Activated CD4-positive, alpha-beta T cell treated with anti-CD3 and anti-CD28 coated beads for 36 hours (primary cell): ENCODE data around the gene VAT1. TPM values are rescaled to one million over a fixed set of nuclear protein-coding genes. Genes with fewer than 3 reads are reported as not detected.

Source experiments
- ATAC-seq: fragments of 200-7000 bp; cut with Tn5 transposase; one replicate; pipeline ENCODE4 v1.10.0; 2021; ENCODE audit warnings: mild to moderate bottlenecking, moderate library complexity
- CTCF ChIA-PET: fragments of 350-600 bp; sonication (Branson Sonifier 250); formaldehyde crosslinking; loops from one replicate; lab custom pipeline; 2021; ENCODE audit warnings: antibody characterized with exemption; lab: Charles Lee
- POLR2A ChIA-PET: fragments of 350-600 bp; sonication (Branson Sonifier 250); formaldehyde crosslinking; loops from one replicate; lab custom pipeline; 2021; ENCODE audit warnings: antibody characterized with exemption, inconsistent platforms; lab: Charles Lee
- DNase-seq: peaks from one replicate; pipeline ENCODE4 v3.0.0-alpha.2; 2020
- H3K27ac Mint-ChIP-seq: one replicate; pipeline ENCODE4 v1.8.0; 2021; ENCODE audit warnings: mixed read lengths
- H3K27me3 Mint-ChIP-seq: one replicate; pipeline ENCODE4 v1.8.0; 2021; ENCODE audit warnings: mixed read lengths
- H3K36me3 Mint-ChIP-seq: one replicate; pipeline ENCODE4 v1.8.0; 2021; ENCODE audit warnings: low read depth, mixed read lengths
- H3K4me1 Mint-ChIP-seq: one replicate; pipeline ENCODE4 v1.8.0; 2021; ENCODE audit warnings: mixed read lengths
- H3K4me3 Mint-ChIP-seq: one replicate; pipeline ENCODE4 v1.8.0; 2021; ENCODE audit warnings: mild to moderate bottlenecking, moderate library complexity, mixed read lengths
- H3K9me3 Mint-ChIP-seq: one replicate; pipeline ENCODE4 v1.8.0; 2021; ENCODE audit warnings: low read depth, mixed read lengths
- intact Hi-C, 2 experiments: fragments of 100-400 bp; cut with DNase I in 1 of 2; cut with micrococcal nuclease in 1 of 2; formaldehyde crosslinking; loops; one replicate each; pipeline versions ENCODE4 v1.14.2 to v1.15.1; 2022 to 2024; cut with DNase I, micrococcal nuclease
- total RNA-seq, 2 experiments: library from RNA; stranded (reverse); gene quantifications; one replicate each; pipeline ENCODE4 v1.2.3, GENCODE V29; 2021

Gene VAT1
- total RNA-seq, 2 experiments from 2014 or later, result 26.1 to 35.0 TPM

DNA sequence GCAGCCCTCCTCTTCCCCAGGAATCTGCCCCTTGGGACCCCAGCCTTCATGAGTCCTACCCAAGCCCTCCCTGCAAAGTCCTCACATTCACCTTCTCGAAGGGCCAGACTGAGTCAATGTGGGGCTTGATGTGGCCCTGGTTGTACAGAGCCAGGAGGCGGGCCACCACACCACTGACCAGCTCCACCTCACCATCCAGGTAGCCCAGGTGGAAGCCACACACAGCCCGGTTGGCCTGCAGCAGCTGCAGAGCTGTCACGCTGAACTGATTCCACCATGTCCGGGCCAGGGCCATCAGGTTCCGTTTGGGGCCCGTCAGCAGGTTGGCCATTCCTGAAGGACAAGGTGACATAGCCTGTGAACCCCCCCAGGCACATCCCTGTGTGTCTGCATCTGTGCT lies 6.0 kb downstream of the VAT1 start:
- peaks cover 18% of the 10 kb centered on the region for H3K36me3 Mint-ChIP-seq
- H3K27ac Mint-ChIP-seq, result no peak overlapping the region
- no peak overlapping the region for H3K4me3 Mint-ChIP-seq
- H3K9me3 Mint-ChIP-seq, result no peaks in the 10 kb centered on the region
- H3K4me1 Mint-ChIP-seq, result peaks cover 24% of the 10 kb centered on the region
- DNase-seq (no peak), ATAC-seq (no peak)
- intact Hi-C loops, result no loop called here
- no peaks in the 10 kb centered on the region for H3K27me3 Mint-ChIP-seq
- CTCF ChIA-PET, result no interaction called here
- POLR2A ChIA-PET, result no interaction called here

- Mint-ChIP-seq H3K9me3 (no peaks in the 10 kb centered on the region), H3K4me1 (peaks cover 22% of the 10 kb centered on the region), H3K36me3 (peaks cover 20% of the 10 kb centered on the region), H3K4me3 (no peak overlapping the region), H3K27me3 (no peaks in the 10 kb centered on the region), H3K27ac (no peak overlapping the region)
- ATAC-seq (no peak), DNase-seq (no peak)
- intact Hi-C loops, result no loop called here
- ChIA-PET CTCF (no interaction called here), POLR2A (no interaction called here)
Observed at GRCh38 chr17:43015579-43015978, 6.6 kb downstream of the VAT1 start.

- Mint-ChIP-seq H3K27me3 (no peaks in the 10 kb centered on the region), H3K9me3 (no peaks in the 10 kb centered on the region), H3K4me3 (no peak overlapping the region), H3K36me3 (peaks cover 21% of the 10 kb centered on the region), H3K27ac (no peak overlapping the region), H3K4me1 (peaks cover 20% of the 10 kb centered on the region)
- intact Hi-C loops, result no loop called here
- DNase-seq (no peak), ATAC-seq (no peak)
- ChIA-PET CTCF (no interaction called here), POLR2A (no interaction called here)
Observed at GRCh38 chr17:43014649-43015542, 7.3 kb downstream of the VAT1 start.

GRCh38 chr17:43014020-43014648 lies 8.1 kb downstream of the VAT1 start:
- ATAC-seq (no peak), DNase-seq (no peak)
- Mint-ChIP-seq H3K4me3 (no peak overlapping the region), H3K4me1 (peaks cover 14% of the 10 kb centered on the region), H3K36me3 (peaks cover 21% of the 10 kb centered on the region), H3K9me3 (no peaks in the 10 kb centered on the region), H3K27ac (no peak overlapping the region), H3K27me3 (no peaks in the 10 kb centered on the region)
- ChIA-PET CTCF (no interaction called here), POLR2A (no interaction called here)
- intact Hi-C loops, result no loop called here

GRCh38 chr17:43013296-43013695 lies 8.9 kb downstream of the VAT1 start:
- Mint-ChIP-seq H3K27ac (no peak overlapping the region), H3K4me1 (peaks cover 9% of the 10 kb centered on the region), H3K4me3 (no peak overlapping the region), H3K36me3 (peaks cover 21% of the 10 kb centered on the region), H3K9me3 (no peaks in the 10 kb centered on the region), H3K27me3 (no peaks in the 10 kb centered on the region)
- DNase-seq, result no peak
- intact Hi-C loops, result no loop called here
- CTCF ChIA-PET, result no interaction called here
- POLR2A ChIA-PET, result no interaction called here
- no peak for ATAC-seq

DNA sequence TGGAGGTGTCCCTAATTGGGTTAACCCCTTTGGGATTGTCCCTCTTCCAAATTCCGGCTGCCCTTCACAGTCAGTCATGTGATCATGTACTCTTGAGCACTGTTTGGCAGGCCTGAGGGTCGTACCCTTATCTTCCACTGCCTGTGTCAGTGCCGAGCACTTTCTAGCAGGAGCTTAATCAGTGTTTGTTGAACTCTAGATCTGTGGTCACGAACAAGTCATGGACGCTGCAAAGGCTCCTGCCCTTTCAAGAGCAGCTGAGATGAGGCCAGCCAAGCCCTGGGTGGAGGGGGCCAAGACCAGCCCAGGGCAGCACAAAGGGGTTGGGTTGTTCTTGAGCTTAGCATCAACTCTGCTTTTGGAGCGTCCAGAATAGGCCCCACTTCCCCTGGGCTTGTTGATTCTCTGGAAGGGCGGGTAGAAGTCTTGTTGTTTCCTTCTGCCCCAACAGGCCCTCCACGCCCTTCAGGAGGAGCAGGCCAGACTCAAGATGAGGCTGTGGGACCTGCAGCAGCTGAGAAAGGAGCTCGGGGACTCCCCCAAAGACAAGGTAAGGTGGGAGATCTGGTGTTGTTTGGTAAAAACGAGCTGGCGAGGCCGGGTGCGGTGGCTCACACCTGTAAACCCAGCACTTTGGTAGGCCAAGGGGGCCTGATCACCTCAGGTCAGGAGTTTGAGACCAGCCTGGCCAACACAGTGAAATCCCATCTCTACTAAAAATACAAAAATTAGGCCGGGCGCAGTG lies 10.3 kb downstream of the VAT1 start:
- intact Hi-C loops, result no loop called here
- ChIA-PET CTCF (interaction anchor here (0.7 to 0.8 kb wide), 2 partner anchors 14 to 337 kb away, joined by 3 read pairs; partner anchors contain the start of gene RPL27), POLR2A (interaction anchor here (0.6 kb wide), 1 partner anchor 318 kb away, joined by 3 read pairs; no protein-coding TSS in a partner anchor)
- no peaks in the 10 kb centered on the region for H3K27me3 Mint-ChIP-seq
- no peak overlapping the region for H3K4me3 Mint-ChIP-seq
- H3K36me3 Mint-ChIP-seq, result peaks cover 22% of the 10 kb centered on the region
- H3K27ac Mint-ChIP-seq, result no peak overlapping the region
- no peaks in the 10 kb centered on the region for H3K9me3 Mint-ChIP-seq
- DNase-seq, result no peak
- H3K4me1 Mint-ChIP-seq, result peaks cover 12% of the 10 kb centered on the region
- ATAC-seq, result no peak

DNA sequence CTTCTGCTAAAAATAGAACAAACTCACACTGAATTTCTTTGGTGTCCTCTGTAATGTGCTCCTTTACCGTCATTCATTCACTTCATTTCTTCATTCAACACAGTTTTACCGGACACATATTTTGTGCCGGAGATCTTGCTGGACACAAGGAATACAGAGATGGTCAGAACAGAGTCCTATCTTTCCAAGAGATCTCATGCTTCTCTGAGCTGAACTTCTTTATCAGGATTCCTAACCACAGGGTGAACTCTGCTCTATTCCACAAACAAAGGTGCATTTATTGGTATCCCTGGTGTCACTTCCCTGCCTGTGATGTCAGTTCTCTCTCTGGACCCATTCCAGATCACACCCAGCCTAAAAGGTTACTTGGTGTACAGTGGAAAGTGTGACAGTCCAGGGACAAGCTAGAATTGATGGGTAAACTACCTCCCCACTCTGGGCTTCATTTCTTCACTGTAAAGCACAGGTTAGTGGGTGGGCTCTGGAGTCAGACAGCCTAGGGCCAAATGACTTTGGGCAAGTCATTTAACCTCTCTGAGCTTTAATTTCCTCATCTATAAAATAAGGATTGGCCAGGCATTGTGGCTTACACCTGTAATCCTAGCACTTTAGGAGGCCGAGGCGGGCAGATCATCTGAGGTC lies 11.4 kb downstream of the VAT1 start:
- CTCF ChIA-PET, result interaction anchor here (0.5 kb wide), 1 partner anchor 16 kb away, joined by 3 read pairs; no protein-coding TSS in a partner anchor
- Mint-ChIP-seq H3K4me3 (no peak overlapping the region), H3K4me1 (peaks cover 15% of the 10 kb centered on the region), H3K36me3 (peaks cover 24% of the 10 kb centered on the region), H3K27me3 (no peaks in the 10 kb centered on the region), H3K9me3 (no peaks in the 10 kb centered on the region), H3K27ac (no peak overlapping the region)
- no peak for ATAC-seq
- POLR2A ChIA-PET, result interaction anchor here (0.6 kb wide), 2 partner anchors 13 to 317 kb away, joined by 3 to 4 read pairs; no protein-coding TSS in a partner anchor
- no peak for DNase-seq
- intact Hi-C loops, result no loop called here

DNA sequence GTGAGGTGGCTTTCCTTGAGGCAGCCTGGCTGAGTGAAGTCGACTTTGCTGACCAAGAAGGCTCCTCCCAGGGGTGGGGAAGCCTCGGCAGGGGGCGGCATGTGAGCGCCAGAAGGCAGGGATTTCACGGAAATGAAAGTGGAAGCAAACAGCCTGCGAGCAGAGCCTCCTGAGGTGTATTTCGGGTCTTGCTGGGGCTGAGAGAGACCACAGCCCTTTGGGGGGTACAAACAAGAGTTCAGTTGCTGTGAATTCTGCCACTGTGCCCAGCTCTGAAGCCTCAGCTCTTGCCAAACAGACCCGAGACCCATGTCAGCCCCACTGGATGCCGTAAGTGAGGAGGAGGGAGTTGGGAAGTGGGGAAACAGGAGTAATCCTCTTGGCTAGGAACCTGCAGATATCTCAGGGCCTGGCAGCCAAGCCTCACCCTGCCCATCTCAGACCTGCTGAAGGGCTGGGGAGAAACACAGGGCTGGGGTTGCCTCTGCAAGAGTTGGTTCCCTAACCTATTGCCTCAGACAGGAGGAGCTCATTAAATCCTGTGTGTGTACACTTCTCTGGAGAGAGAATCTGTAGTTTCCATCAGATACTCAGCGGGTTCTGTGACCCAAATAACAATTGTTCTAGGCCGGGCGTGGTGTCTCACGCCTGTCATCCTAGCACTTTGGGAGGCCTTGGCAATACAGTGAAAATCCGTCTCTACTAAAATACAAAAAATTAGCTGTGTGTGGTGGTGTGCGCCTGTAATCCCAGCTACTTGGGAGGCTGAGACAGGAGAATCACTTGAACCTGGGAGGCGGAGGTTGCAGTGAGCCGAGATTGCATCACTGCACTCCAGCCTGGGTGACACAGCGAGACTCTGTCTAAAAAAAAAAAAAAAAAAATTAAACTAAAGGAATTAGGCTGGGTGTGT lies 15.3 kb downstream of the VAT1 start, which contains the start of gene IFI35:
Gene IFI35, plus strand, starts transcription at position 146 of the 913 bp plus-strand sequence. Its CDS starts 164 bp downstream, at position 310.
- intact Hi-C loops, result loop anchor here (1.0 kb wide), 3 partner anchors 9 to 309 kb away; partner anchors contain the start of genes RPL27 (in 1 of the 2) and VAT1 (in 1 of the 2)
- Mint-ChIP-seq H3K4me3 (peak within 1 kb of the TSS; percentile 99), H3K36me3 (peaks cover 28% of the 10 kb centered on the region), H3K27ac (peak within 1 kb of the TSS; percentile 100), H3K27me3 (no peaks in the 10 kb centered on the region), H3K9me3 (no peaks in the 10 kb centered on the region), H3K4me1 (peaks cover 24% of the 10 kb centered on the region)
- ATAC-seq (peak; percentile 97), DNase-seq (peak; percentile 94)
- ChIA-PET POLR2A (interaction anchor here (1.0 to 1.7 kb wide), 3 partner anchors 9 to 17 kb away, joined by 3 to 13 read pairs (median 4); partner anchors contain the start of gene RPL27), CTCF (interaction anchor here (1.0 to 2.3 kb wide), 2 partner anchors 8 to 165 kb away, joined by 3 to 12 read pairs; partner anchors contain the start of gene RPL27)

DNA sequence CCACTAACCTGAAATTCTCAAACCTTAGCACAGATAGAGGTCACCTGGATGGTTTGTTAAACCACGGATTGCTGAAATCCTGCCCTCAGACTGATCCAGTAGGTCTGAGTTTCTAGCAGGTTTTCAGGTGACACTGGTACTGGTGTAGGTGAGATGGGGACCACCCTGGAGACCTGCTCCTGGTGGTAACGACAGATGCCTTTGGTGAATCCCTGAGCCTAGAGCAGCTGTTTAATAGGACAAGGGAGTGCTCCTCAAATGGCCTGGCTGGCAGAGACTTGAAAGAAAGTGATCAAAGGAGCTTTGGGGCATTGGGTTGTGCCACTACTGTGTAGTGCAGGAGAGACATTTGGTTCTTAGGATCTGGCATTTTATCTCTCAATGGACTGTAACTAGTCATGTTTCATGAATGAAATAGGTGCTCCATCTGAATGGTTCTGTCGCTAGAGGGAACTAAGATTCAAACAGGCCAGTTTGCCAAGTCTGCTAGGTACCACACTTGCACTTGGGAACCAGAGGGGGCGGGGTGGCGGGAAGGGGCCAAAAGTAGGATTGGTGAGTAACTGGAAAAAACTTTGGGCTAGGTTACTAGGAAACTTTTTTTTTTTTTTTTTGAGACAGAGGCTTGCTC lies 18.5 kb downstream of the VAT1 start:
- peaks cover 55% of the 10 kb centered on the region for H3K36me3 Mint-ChIP-seq
- peak overlapping the region; percentile 61 for H3K27ac Mint-ChIP-seq
- intact Hi-C loops, result no loop called here
- H3K27me3 Mint-ChIP-seq, result no peaks in the 10 kb centered on the region
- peaks cover 34% of the 10 kb centered on the region for H3K4me1 Mint-ChIP-seq
- H3K4me3 Mint-ChIP-seq, result no peak overlapping the region
- no peak for DNase-seq
- H3K9me3 Mint-ChIP-seq, result no peaks in the 10 kb centered on the region
- CTCF ChIA-PET, result interaction anchor here (1.9 kb wide), 1 partner anchor 21 kb away, joined by 5 read pairs; no protein-coding TSS in a partner anchor
- no peak for ATAC-seq
- POLR2A ChIA-PET, result interaction anchor here (0.7 kb wide), 1 partner anchor 276 kb away, joined by 4 read pairs; no protein-coding TSS in a partner anchor
